ENCODE results near the gene BBS5.
"Not testable (repeated sequence)": the region's sequence is repeated elsewhere in the genome, so short reads cannot be mapped to it uniquely, and the experiment has no call there.

Gene BBS5

GRCh38 chr2:169490834-169491233 is 11.5 kb downstream of the BBS5 start:
- DNase-seq, result no peak

- DNase-seq, result no peak
Observed at GRCh38 chr2:169491378-169491777, 12.1 kb downstream of the BBS5 start.

GRCh38 chr2:169493360-169493759 is 14.1 kb downstream of the BBS5 start:
- no peak for DNase-seq

GRCh38 chr2:169495310-169495928 is 16.1 kb downstream of the BBS5 start:
- DNase-seq, result no peak

- no peak for DNase-seq
Observed at GRCh38 chr2:169504651-169505050, 25.4 kb downstream of the BBS5 start.

- peak; percentile 52 to 91 for DNase-seq
Observed at GRCh38 chr2:169507698-169508097, 28.4 kb downstream of the BBS5 start.

- DNase-seq, result peak in 1 of 2 experiments; percentile 78
Observed at GRCh38 chr2:169509298-169509885, 30.1 kb downstream of the BBS5 start, which contains the start of gene KLHL41. TSS of gene KLHL41 (plus strand) at chr2:169509702. CDS start at chr2:169509779, 77 bp downstream.

GRCh38 chr2:169509955-169510354 is 30.7 kb downstream of the BBS5 start:
- DNase-seq, result no peak

- peak in 1 of 2 experiments; percentile 38 for DNase-seq
Observed at GRCh38 chr2:169510496-169510895, 31.2 kb downstream of the BBS5 start.

GRCh38 chr2:169511818-169512217 is 32.5 kb downstream of the BBS5 start:
- DNase-seq, result no peak

GRCh38 chr2:169512525-169512924 is 33.2 kb downstream of the BBS5 start:
- no peak for DNase-seq

GRCh38 chr2:169513094-169513493 is 33.8 kb downstream of the BBS5 start:
- DNase-seq, result no peak

- DNase-seq, result no peak
Observed at GRCh38 chr2:169513926-169514325, 34.6 kb downstream of the BBS5 start.

- not testable (repeated sequence) for DNase-seq
Observed at GRCh38 chr2:169514758-169515157, 35.5 kb downstream of the BBS5 start.

- not testable (repeated sequence) for DNase-seq
Observed at GRCh38 chr2:169516488-169516995, 37.2 kb downstream of the BBS5 start.

- DNase-seq, result no peak
Observed at GRCh38 chr2:169520896-169521295, 41.6 kb downstream of the BBS5 start.

- no peak for DNase-seq
Observed at GRCh38 chr2:169523681-169524080, 44.4 kb downstream of the BBS5 start.

- peak in 1 of 2 experiments; percentile 40 for DNase-seq
Observed at GRCh38 chr2:169525434-169525833, 46.1 kb downstream of the BBS5 start.

- DNase-seq, result no peak
Observed at GRCh38 chr2:169526451-169526850, 47.2 kb downstream of the BBS5 start.

GRCh38 chr2:169528271-169528701 is 49.0 kb downstream of the BBS5 start:
- peak; percentile 61 to 64 for DNase-seq

GRCh38 chr2:169539460-169539859 is 60.2 kb downstream of the BBS5 start:
- DNase-seq, result not testable (repeated sequence)

GRCh38 chr2:169540146-169540545 is 60.9 kb downstream of the BBS5 start:
- no peak for DNase-seq

GRCh38 chr2:169542433-169542832 is 63.1 kb downstream of the BBS5 start:
- DNase-seq, result no peak

GRCh38 chr2:169546756-169547155 is 67.5 kb downstream of the BBS5 start:
- no peak for DNase-seq
